SKM-1 (cell line): ENCODE measurements around the gene SERP1.
"Not testable (repeated sequence)": the region's sequence is repeated elsewhere in the genome, so short reads cannot be mapped to it uniquely, and the experiment has no call there.

Source experiments
- DNase-seq: peaks from one replicate; lab custom pipeline; 2025; ENCODE audit not compliant: unreplicated experiment; lab: John Stamatoyannopoulos, UW

The SERP1 gene

DNA sequence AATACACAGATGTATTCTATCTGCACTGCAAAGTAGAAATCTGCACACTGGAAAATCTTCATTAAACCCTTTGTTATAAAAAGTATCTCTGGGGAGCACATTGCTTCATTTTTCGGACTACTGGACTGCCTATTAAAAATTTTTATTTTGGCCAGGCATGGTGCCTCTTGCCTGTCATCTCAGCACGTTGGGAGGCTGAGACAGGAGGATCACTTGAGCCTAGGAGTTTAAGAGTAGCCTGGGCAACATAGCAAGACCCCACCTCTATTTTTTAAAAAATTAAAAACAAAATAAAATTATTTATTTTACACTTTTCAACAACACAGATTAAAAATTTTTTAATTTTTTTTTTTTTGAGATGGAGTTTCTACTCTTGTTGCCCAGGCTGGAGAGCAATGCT, 6.0 kb downstream of the SERP1 start:
- DNase-seq = no peak

DNA sequence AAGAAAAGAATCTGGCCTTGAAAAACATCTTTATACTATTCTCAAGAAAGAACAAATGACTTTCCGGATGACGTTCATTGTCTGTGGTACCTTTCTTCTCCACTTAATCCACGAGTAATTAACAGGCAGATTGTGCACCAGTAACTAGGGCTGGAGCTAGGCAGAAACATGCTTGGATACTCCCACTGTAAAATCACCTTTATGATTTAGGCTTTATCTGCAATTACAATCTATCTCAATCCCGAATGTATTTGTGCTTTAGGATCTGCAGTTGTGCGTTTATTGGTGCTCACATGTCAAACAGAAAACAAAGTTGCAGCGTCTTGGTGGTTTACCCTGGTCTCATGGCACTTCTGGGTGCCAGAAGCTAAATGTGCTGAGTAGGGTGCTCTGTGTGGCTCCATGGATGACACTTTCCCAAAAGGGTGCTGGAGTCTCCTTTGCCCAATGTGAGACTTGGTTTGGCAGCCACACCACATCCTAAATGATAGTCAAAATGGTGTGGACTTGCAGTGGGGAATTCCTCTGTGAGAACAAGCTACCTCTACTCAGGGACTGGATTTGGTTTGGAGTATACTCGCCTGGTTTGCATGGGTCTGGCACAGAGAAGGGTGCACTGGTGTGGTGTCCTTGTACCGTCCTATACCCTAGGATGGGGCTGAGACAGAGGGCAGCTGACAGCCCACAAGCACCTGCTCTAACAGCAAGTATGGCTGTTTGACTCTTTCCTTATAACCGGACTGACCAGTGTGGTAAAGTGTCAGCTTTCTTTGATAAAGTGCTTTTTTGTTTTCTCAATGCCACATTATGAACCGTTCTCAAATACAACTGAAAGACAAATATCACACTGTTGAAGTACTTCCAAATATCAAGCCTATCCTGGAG, 7.7 kb downstream of the SERP1 start:
- DNase-seq = no peak

- no peak for DNase-seq
Observed at GRCh38 chr3:150535204-150535603, 11.1 kb downstream of the SERP1 start.

DNA sequence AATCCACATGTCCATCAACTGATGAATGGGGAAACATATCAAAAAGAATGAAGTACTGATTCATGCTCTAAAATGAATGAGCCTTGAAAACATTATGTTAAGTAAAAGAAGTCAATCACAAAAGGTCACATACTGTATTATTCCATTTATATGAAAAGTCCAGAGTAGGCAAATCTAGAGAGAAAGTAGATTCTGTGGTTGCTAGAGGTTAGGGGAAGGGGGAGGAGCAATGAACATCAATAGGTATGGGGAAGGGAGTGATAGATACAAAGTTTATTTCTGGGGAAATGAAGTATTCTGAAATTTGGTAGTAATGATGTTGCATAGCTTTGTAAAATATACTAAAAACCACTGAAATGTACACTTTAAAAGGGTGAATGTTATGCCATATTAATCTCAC, 14.5 kb downstream of the SERP1 start:
- no peak for DNase-seq

DNA sequence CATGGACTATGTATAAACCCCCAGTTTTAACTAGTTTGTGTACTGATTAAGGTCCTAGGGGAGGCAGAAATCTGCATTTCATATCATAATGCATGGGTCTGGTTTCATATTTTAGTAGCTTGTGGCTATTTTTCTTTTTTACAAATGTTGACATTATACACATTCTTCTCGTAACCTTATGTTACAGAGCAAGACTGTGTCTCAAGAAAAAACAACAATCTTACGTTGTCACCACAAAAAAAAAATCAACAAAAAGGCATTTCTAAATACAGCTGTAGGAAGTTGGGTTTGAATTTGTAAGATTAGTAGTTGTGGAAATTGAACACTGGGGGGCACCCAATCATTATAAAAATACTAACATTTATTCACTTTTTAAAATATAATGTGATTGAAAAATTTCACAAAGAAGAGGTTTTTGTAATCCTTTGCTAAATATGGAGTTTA, 17.9 kb downstream of the SERP1 start:
- DNase-seq = no peak

GRCh38 chr3:150527464-150528255, 18.6 kb downstream of the SERP1 start:
- DNase-seq = no peak

DNA sequence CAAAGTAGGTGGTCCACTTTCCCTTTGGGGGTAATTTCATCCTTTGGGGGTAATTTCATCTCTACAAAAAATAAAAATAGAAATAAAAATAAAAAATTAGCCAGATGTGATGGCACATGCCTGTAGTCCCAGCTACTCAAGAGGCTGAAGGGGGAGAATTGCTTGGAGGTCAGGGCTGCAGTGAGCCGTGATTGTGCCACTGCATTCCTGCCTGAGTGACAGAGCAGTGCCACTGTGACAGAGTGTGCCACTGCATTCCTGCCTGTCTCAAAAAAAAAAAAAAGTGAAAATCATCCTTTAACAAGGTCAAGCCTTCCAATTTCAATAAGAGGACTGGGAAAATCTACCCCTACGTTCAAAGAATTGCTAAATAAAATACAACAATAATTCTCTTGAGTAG, 22.8 kb downstream of the SERP1 start:
- DNase-seq = no peak

- no peak for DNase-seq
Observed at GRCh38 chr3:150521463-150521862, 24.8 kb downstream of the SERP1 start.

- DNase-seq = no peak
Observed at GRCh38 chr3:150520408-150520807, 25.9 kb downstream of the SERP1 start.

- no peak for DNase-seq
Observed at GRCh38 chr3:150519026-150519425, 27.3 kb downstream of the SERP1 start.

DNA sequence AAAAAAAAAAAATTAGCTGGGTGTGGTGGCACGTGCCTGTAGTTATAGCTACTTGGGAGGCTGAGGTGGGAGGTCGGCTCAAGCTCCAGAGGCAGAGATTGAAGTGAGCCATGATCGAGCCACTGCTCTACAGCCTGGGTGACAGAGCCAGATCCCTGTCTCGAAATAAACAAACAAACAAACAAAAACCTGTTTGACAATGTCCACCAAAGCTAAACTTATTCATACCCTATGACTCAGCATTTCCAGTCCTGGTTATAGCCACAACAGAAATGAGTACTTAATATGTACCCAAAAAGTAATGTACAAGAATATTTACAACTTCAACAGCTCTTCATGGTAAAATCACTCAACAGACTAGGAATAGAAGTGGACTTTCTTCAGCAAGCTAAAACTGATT, 31.1 kb downstream of the SERP1 start:
- DNase-seq = no peak

DNA sequence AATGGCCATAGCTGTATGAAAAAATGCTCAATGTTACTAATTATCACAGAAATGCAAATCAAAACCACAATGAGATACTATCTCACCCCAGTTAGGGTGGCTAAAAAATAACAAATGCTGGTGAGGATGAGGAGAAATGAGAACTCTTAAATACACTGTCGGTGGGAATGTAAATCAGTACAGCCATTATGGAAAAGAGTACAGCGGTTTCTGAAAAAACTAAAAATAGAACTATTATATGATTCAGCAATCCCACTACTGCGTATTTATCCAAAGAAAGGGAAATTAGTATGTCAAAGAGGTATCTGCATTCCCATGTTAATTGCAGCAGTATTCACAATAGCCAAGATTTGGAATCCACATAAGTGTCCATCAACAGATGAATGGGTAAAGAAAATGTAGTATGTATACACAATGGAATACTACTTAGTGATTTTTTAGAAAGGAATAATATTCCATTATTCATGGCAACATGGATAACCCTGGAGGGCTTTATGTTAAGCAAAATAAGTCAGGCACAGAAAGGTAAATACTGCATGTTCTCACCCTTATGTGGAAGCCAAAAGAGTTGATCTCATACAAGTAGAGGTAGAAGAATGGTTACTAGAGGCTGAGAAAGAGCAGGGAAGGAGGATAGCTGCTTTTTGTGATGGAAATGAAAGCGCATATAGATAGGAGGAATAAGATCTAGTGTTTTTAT, 35.0 kb downstream of the SERP1 start:
- DNase-seq = no peak

DNA sequence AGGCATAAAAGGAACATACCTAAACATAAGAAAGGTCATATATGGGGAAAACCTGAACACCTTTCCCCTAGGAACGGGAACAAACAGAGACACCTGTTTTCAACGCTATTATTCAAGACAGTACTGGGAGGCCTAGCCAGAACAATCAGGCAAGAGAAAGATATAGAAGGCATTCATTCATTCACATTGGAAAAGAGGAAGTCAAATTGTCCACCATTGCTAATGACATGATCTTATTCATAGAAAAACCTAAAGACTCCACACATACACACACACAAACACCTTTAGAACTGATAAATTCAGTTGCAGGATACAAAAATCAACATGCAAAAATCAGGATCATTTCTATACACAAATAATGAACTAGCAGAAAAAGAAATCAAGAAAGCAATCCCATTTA, 36.5 kb downstream of the SERP1 start:
- no peak for DNase-seq

- no peak for DNase-seq
Observed at GRCh38 chr3:150508401-150508800, 37.9 kb downstream of the SERP1 start.

- DNase-seq = no peak
Observed at GRCh38 chr3:150504483-150504882, 41.8 kb downstream of the SERP1 start.

DNA sequence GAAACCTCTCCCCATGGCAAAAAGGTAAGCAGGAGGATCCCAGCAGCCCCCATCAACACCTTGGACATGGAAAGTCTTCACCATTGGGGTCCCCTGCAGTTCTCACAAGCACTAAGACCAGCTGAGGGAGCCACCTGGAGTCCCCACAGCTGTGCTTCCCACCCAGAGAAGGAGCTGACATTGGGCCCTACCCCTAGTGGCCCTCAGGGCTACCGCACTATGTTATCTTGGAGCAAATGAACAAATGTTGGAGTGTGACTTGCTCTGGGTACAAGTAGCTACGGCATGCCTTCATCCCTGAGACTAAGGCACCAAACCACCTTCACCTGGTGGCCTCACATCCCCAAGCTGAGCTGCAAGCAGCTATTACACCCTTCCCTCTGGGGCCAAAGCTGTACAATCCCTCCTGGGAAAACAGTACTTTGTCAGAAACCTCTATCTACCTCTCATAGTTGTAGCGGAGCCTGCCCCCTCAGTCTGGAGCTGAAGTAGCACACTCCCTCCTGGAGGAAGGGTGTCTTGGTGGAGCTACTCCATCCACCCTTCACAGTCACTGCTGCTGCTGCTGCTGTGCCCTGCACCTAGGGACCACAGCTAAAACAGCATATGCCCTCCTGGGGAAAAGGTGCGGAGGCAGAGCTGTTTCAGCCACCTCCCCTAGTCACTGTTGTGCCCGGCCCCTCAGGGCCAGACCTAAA, 42.7 kb downstream of the SERP1 start:
- no peak for DNase-seq

DNA sequence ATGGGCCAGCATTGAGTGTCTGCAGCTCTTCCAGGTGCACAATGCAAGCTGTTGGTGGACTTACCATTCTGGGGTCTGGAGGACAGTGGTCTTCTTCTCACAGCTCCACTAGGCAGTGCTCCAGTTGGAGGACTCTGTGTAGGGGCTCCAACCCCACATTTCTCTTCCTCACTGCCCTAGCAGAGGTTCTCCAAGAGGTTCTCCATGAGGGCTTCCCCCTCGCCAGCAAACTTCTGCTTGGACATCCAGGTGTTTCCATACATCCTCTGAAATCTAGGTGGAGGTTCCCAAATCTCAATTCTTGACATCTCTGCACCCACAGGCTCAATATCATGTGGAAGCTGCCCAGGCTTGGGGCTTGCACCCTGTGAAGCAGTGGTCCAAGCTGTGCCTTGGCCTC, 45.3 kb downstream of the SERP1 start:
- not testable (repeated sequence) for DNase-seq

- DNase-seq = no peak
Observed at GRCh38 chr3:150497956-150498355, 48.3 kb downstream of the SERP1 start.

- DNase-seq = peak; percentile 8
Observed at GRCh38 chr3:150495563-150496168, 50.6 kb downstream of the SERP1 start.

GRCh38 chr3:150495149-150495548, 51.1 kb downstream of the SERP1 start:
- peak; percentile 31 for DNase-seq
